CD4-positive, alpha-beta T cell treated with Interleukin-17A for 4 hours (primary cell): ENCODE results near the gene SAMM50.

ENCODE experiments used
- DNase-seq: peaks from one replicate; pipeline ENCODE4 v3.0.0-alpha.2; 2020; ENCODE audit warnings: mixed read lengths

SAMM50 gene

GRCh38 chr22:44032126-44032730 lies 77.0 kb downstream of the SAMM50 start:
- DNase-seq, result no peak

GRCh38 chr22:44033287-44033686 lies 78.0 kb downstream of the SAMM50 start:
- DNase-seq, result no peak

GRCh38 chr22:44033694-44034093 lies 78.5 kb downstream of the SAMM50 start:
- no peak for DNase-seq

- no peak for DNase-seq
Measured at GRCh38 chr22:44037519-44038375, 82.5 kb downstream of the SAMM50 start.

- DNase-seq, result no peak
Measured at GRCh38 chr22:44039566-44040171, 84.4 kb downstream of the SAMM50 start.

GRCh38 chr22:44042249-44043218 lies 87.3 kb downstream of the SAMM50 start:
- peak; percentile 12 for DNase-seq

GRCh38 chr22:44045145-44045544 lies 89.9 kb downstream of the SAMM50 start:
- DNase-seq, result no peak
